Naive thymus-derived CD4-positive, alpha-beta T cell (primary cell): ENCODE results near the gene AMBN. TPM values are rescaled to one million over a fixed set of nuclear protein-coding genes. Genes with fewer than 3 reads are reported as not detected.

Experiments used
- ATAC-seq: fragments of 150-1000 bp; cut with Tn5 transposase; 2 replicates; pipeline ENCODE4 v1.10.0; 2021; ENCODE audit warnings: mild to moderate bottlenecking, moderate library complexity
- CTCF ChIA-PET: fragments of 350-600 bp; sonication (Branson Sonifier 250); formaldehyde crosslinking; loops from one replicate; lab custom pipeline; 2021; ENCODE audit warnings: antibody characterized with exemption; lab: Charles Lee
- POLR2A ChIA-PET: fragments of 350-600 bp; sonication (Branson Sonifier 250); formaldehyde crosslinking; loops from one replicate; lab custom pipeline; 2021; ENCODE audit warnings: antibody characterized with exemption, inconsistent platforms; lab: Charles Lee
- DNase-seq, 9 donors: peaks; one replicate each; pipeline versions ENCODE4 v3.0.0 to v3.0.0-alpha.2; 2020 to 2022; ENCODE audit warnings: mixed read lengths in 1 of 9
- H3K27ac ChIP-seq: one replicate; pipeline ENCODE4 v1.7.0; 2013; ENCODE audit warnings: mild to moderate bottlenecking, low read depth, low read length, moderate library complexity
- H3K27me3 ChIP-seq, 2 donors: one replicate each; pipeline ENCODE4 v1.7.0; 2013; ENCODE audit warnings: low read length in 2 of 2, mild to moderate bottlenecking in 2 of 2, moderate library complexity in 2 of 2; ENCODE audit not compliant: control insufficient read depth in 2 of 2, insufficient read depth in 2 of 2
- H3K36me3 ChIP-seq, 3 experiments: 1 replicate in 2 of 3; 2 replicates in 1 of 3; pipeline ENCODE4 v1.7.0; 2013; ENCODE audit warnings: low read length in 3 of 3, mild to moderate bottlenecking in 3 of 3, moderate library complexity in 1 of 3; ENCODE audit not compliant: insufficient read depth in 3 of 3, control insufficient read depth in 2 of 3
- H3K4me1 ChIP-seq, 2 donors: one replicate each; pipeline ENCODE4 v1.7.0; 2013; ENCODE audit warnings: low read length in 2 of 2, mild to moderate bottlenecking in 2 of 2, moderate library complexity in 1 of 2; ENCODE audit not compliant: control insufficient read depth in 2 of 2, insufficient read depth in 2 of 2
- H3K4me3 ChIP-seq: 2 replicates; pipeline ENCODE4 v1.7.0; 2013; ENCODE audit warnings: mild to moderate bottlenecking, low read length
- H3K9me3 ChIP-seq, 3 experiments: 1 replicate in 2 of 3; 2 replicates in 1 of 3; pipeline ENCODE4 v1.7.0; 2013; ENCODE audit warnings: low read length in 3 of 3; ENCODE audit not compliant: control insufficient read depth in 2 of 3
- H3K27ac Mint-ChIP-seq, 9 donors: one replicate each; pipeline ENCODE4 v1.8.0; 2020 to 2022; ENCODE audit warnings: mixed read lengths in 9 of 9, mild to moderate bottlenecking in 8 of 9, moderate library complexity in 5 of 9, inconsistent platforms in 2 of 9
- H3K27me3 Mint-ChIP-seq, 5 donors: one replicate each; pipeline ENCODE4 v1.8.0; 2021 to 2022; ENCODE audit warnings: mixed read lengths in 5 of 5, mild to moderate bottlenecking in 1 of 5
- H3K36me3 Mint-ChIP-seq, 5 donors: one replicate each; pipeline ENCODE4 v1.8.0; 2020 to 2022; ENCODE audit warnings: mixed read lengths in 5 of 5, mild to moderate bottlenecking in 3 of 5, inconsistent platforms in 1 of 5
- H3K4me1 Mint-ChIP-seq, 7 donors: one replicate each; pipeline ENCODE4 v1.8.0; 2020 to 2022; ENCODE audit warnings: mixed read lengths in 7 of 7, mild to moderate bottlenecking in 3 of 7, inconsistent platforms in 1 of 7
- H3K4me3 Mint-ChIP-seq, 10 donors: one replicate each; pipeline ENCODE4 v1.8.0; 2020 to 2022; ENCODE audit warnings: mild to moderate bottlenecking in 10 of 10, mixed read lengths in 10 of 10, moderate library complexity in 6 of 10, inconsistent platforms in 2 of 10
- H3K9me3 Mint-ChIP-seq, 11 donors: one replicate each; pipeline ENCODE4 v1.8.0; 2020 to 2022; ENCODE audit warnings: mixed read lengths in 11 of 11, mild to moderate bottlenecking in 4 of 11, inconsistent platforms in 1 of 11, moderate library complexity in 1 of 11
- intact Hi-C, 2 donors: fragments of 100-400 bp; cut with micrococcal nuclease; formaldehyde crosslinking; loops; one replicate each; pipeline ENCODE4 v1.15.1; 2023
- polyA plus RNA-seq, 2 donors: library from polyadenylated mRNA; unstranded; fragments of 300-500 nt; fragmentation: Illumina TruSeq; gene quantifications; one replicate each; pipeline ENCODE4 v1.2.3, GENCODE V29; 2021
- total RNA-seq, 6 experiments: library from RNA in 5 of 6; stranded (reverse) in 5 of 6; gene quantifications; 1 replicate in 5 of 6; 2 replicates in 1 of 6; pipeline ENCODE4 v1.2.3 and lab custom pipeline; 2021 to 2026

The AMBN gene
- total and polyA plus RNA-seq, 7 experiments from 2014 or later = not detected

DNA sequence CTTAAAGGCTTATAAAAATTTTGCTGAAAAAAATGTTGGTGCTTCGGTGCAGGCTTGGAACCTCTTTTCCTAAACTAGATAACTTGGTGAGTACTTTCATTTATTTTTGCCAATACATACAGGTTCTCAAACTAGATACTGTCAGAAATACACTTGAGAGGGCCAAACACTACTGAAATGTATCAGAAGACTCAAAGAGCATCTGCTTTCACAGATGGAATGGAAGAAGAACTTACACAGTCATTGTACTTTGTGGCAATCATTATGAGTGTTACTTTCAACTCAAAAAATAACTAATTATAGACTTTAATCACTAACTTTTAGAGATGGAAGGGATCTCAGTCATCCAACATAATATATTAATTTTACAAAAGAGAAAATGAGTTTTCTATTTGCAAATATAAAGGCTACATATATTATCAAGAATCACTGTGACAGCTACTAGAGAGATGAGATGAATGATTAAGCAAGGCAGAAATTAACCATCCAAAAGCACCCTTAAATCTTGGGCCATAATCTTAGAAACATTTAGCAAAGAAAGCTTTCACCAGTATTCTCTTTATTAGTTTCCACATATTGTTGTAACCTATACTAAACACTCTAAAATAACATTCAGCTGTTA lies 37.5 kb downstream of the AMBN start:
- Histone ChIP-seq H3K4me1 (no peaks in the 10 kb centered on the region), H3K4me3 (no peak overlapping the region), H3K27me3 (no peaks in the 10 kb centered on the region), H3K36me3 (no peaks in the 10 kb centered on the region), H3K9me3 (no peaks in the 10 kb centered on the region), H3K27ac (no peak overlapping the region)
- POLR2A ChIA-PET = no interaction called here
- intact Hi-C loops = loop anchor here in 1 of 2 donors (10.0 kb wide), 2 partner anchors 105 to 375 kb away; no protein-coding TSS in a partner anchor
- Mint-ChIP-seq H3K9me3 (no peaks in the 10 kb centered on the region), H3K36me3 (no peaks in the 10 kb centered on the region), H3K27ac (peak overlapping the region in 2 of 9 donors; percentile 8 to 18), H3K27me3 (peaks cover 7 to 22% (median 16%) of the 10 kb centered on the region in 5 donors), H3K4me3 (no peak overlapping the region), H3K4me1 (peaks cover 0 to 6% (median 0%) of the 10 kb centered on the region in 7 donors)
- CTCF ChIA-PET = interaction anchor here (0.6 to 2.3 kb wide), 2 partner anchors 19 to 23 kb away, joined by 3 to 6 read pairs; no protein-coding TSS in a partner anchor
- ATAC-seq = no peak
- DNase-seq = no peak

DNA sequence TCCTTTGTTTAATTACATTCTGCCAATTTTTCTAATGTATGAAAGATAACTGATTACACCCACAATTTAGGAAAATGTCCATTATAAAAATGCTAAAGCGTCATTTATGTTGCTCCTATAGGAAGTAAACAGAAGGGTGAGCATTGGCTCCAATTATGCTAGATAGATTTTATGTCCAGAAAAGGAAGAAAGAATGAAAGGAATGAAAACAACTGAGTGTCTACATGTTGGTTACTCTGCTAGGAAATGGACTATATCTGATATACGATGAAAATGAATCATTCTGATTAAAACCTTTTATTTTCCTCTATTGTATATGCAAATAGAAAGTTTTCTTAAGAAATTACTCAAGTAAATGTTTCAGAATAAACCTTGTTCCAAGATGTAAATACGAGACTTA lies 38.1 kb downstream of the AMBN start:
- H3K4me3 Mint-ChIP-seq = no peak overlapping the region
- peaks cover 7 to 22% (median 16%) of the 10 kb centered on the region in 5 donors for H3K27me3 Mint-ChIP-seq
- H3K27ac Mint-ChIP-seq = no peak overlapping the region
- no peaks in the 10 kb centered on the region for H3K27me3 ChIP-seq
- no peaks in the 10 kb centered on the region for H3K9me3 Mint-ChIP-seq
- H3K4me1 Mint-ChIP-seq = peaks cover 0 to 6% (median 0%) of the 10 kb centered on the region in 7 donors
- CTCF ChIA-PET = no interaction called here
- H3K4me3 ChIP-seq = no peak overlapping the region
- DNase-seq (no peak), ATAC-seq (no peak)
- H3K36me3 ChIP-seq = no peaks in the 10 kb centered on the region
- no peak overlapping the region for H3K27ac ChIP-seq
- POLR2A ChIA-PET = no interaction called here
- intact Hi-C loops = no loop called here
- no peaks in the 10 kb centered on the region for H3K36me3 Mint-ChIP-seq
- no peaks in the 10 kb centered on the region for H3K4me1 ChIP-seq
- H3K9me3 ChIP-seq = no peaks in the 10 kb centered on the region

GRCh38 chr4:70632028-70632427 lies 40.0 kb downstream of the AMBN start:
- CTCF ChIA-PET = no interaction called here
- H3K4me3 Mint-ChIP-seq = no peak overlapping the region
- intact Hi-C loops = no loop called here
- no peaks in the 10 kb centered on the region for H3K4me1 ChIP-seq
- peaks cover 7 to 22% (median 16%) of the 10 kb centered on the region in 5 donors for H3K27me3 Mint-ChIP-seq
- H3K36me3 ChIP-seq = no peaks in the 10 kb centered on the region
- H3K4me3 ChIP-seq = no peak overlapping the region
- H3K27ac Mint-ChIP-seq = no peak overlapping the region
- H3K36me3 Mint-ChIP-seq = no peaks in the 10 kb centered on the region
- H3K4me1 Mint-ChIP-seq = peaks cover 0 to 6% (median 0%) of the 10 kb centered on the region in 7 donors
- no peak overlapping the region for H3K27ac ChIP-seq
- POLR2A ChIA-PET = no interaction called here
- DNase-seq (no peak), ATAC-seq (no peak)
- no peaks in the 10 kb centered on the region for H3K9me3 ChIP-seq
- H3K9me3 Mint-ChIP-seq = no peaks in the 10 kb centered on the region
- H3K27me3 ChIP-seq = no peaks in the 10 kb centered on the region

GRCh38 chr4:70634482-70634881 lies 42.4 kb downstream of the AMBN start:
- Mint-ChIP-seq H3K4me1 (no peaks in the 10 kb centered on the region), H3K4me3 (no peak overlapping the region), H3K27ac (no peak overlapping the region), H3K27me3 (peaks cover 7 to 22% (median 16%) of the 10 kb centered on the region in 5 donors), H3K36me3 (no peaks in the 10 kb centered on the region), H3K9me3 (no peaks in the 10 kb centered on the region)
- DNase-seq (no peak), ATAC-seq (no peak)
- no peaks in the 10 kb centered on the region for H3K9me3 ChIP-seq
- no peaks in the 10 kb centered on the region for H3K36me3 ChIP-seq
- no peaks in the 10 kb centered on the region for H3K27me3 ChIP-seq
- intact Hi-C loops = no loop called here
- ChIA-PET CTCF (no interaction called here), POLR2A (no interaction called here)
- no peak overlapping the region for H3K4me3 ChIP-seq
- no peak overlapping the region for H3K27ac ChIP-seq
- H3K4me1 ChIP-seq = no peaks in the 10 kb centered on the region

- no peak for ATAC-seq
- POLR2A ChIA-PET = no interaction called here
- DNase-seq = no peak
- peaks cover 0 to 2% (median 0%) of the 10 kb centered on the region in 7 donors for H3K4me1 Mint-ChIP-seq
- peaks cover 9 to 20% (median 11%) of the 10 kb centered on the region in 5 donors for H3K27me3 Mint-ChIP-seq
- no peaks in the 10 kb centered on the region for H3K36me3 ChIP-seq
- no peak overlapping the region for H3K27ac Mint-ChIP-seq
- no peak overlapping the region for H3K27ac ChIP-seq
- intact Hi-C loops = no loop called here
- H3K9me3 ChIP-seq = no peaks in the 10 kb centered on the region
- H3K9me3 Mint-ChIP-seq = no peaks in the 10 kb centered on the region
- no peaks in the 10 kb centered on the region for H3K27me3 ChIP-seq
- no peak overlapping the region for H3K4me3 Mint-ChIP-seq
- H3K4me3 ChIP-seq = no peak overlapping the region
- CTCF ChIA-PET = no interaction called here
- no peaks in the 10 kb centered on the region for H3K4me1 ChIP-seq
- no peaks in the 10 kb centered on the region for H3K36me3 Mint-ChIP-seq
Measured at GRCh38 chr4:70637239-70637913, 45.3 kb downstream of the AMBN start.

- Histone ChIP-seq H3K27ac (no peak overlapping the region), H3K4me3 (no peak overlapping the region), H3K36me3 (no peaks in the 10 kb centered on the region), H3K27me3 (no peaks in the 10 kb centered on the region), H3K4me1 (no peaks in the 10 kb centered on the region), H3K9me3 (no peaks in the 10 kb centered on the region)
- intact Hi-C loops = no loop called here
- Mint-ChIP-seq H3K36me3 (no peaks in the 10 kb centered on the region), H3K9me3 (peaks cover 0 to 3% (median 0%) of the 10 kb centered on the region in 11 donors), H3K27me3 (peaks cover 0 to 4% (median 0%) of the 10 kb centered on the region in 5 donors), H3K4me1 (peaks cover 0 to 2% (median 0%) of the 10 kb centered on the region in 7 donors), H3K4me3 (no peak overlapping the region), H3K27ac (no peak overlapping the region)
- ATAC-seq (no peak), DNase-seq (no peak)
- CTCF ChIA-PET = no interaction called here
- POLR2A ChIA-PET = no interaction called here
Measured at GRCh38 chr4:70640192-70640591, 48.1 kb downstream of the AMBN start.
